HepG2 (cell line): ENCODE measurements around the gene NRL. TPM values are rescaled to one million over a fixed set of nuclear protein-coding genes. Genes with fewer than 3 reads are reported as not detected.

Experiments used
- CHD4 ChIP-seq: fragments of 200-600 bp; sonication (generic); IDR thresholded peaks from 2 replicates; pipeline ENCODE4 v1.7.0; 2017; ENCODE audit warnings: mild to moderate bottlenecking, low read length, borderline replicate concordance
- HIC2 ChIP-seq: sonication (generic); formaldehyde crosslinking; IDR thresholded peaks from 2 replicates; pipeline ENCODE4 v1.9.0; 2022; ENCODE audit warnings: low read depth, missing genetic modification reagents
- HNF4G ChIP-seq, 2 experiments: sonication (generic) in 1 of 2; formaldehyde crosslinking in 1 of 2; IDR thresholded peaks; 2 replicates each; pipeline versions ENCODE4 v1.4.0 to v1.6.1; 2011 to 2020; ENCODE audit warnings: borderline replicate concordance in 2 of 2, low read depth in 2 of 2, mild to moderate bottlenecking in 2 of 2, low read length in 1 of 2, missing genetic modification reagents in 1 of 2, moderate library complexity in 1 of 2
- TAF15 ChIP-seq: fragments of 200-400 bp; formaldehyde crosslinking; IDR thresholded peaks from one replicate; pipeline ENCODE4 v1.6.1; 2018; ENCODE audit warnings: mild to moderate bottlenecking, low read depth, low read length; ENCODE audit not compliant: poor library complexity, severe bottlenecking
- ZBTB4 ChIP-seq: sonication (generic); formaldehyde crosslinking; IDR thresholded peaks from 2 replicates; pipeline ENCODE4 v1.4.0; 2020; ENCODE audit warnings: missing genetic modification reagents, mild to moderate bottlenecking, borderline replicate concordance
- ZNF598 ChIP-seq: sonication (generic); formaldehyde crosslinking; IDR thresholded peaks from 2 replicates; pipeline ENCODE4 v1.5.1; 2020; ENCODE audit warnings: mild to moderate bottlenecking, missing genetic modification reagents, borderline replicate concordance
- polyA plus RNA-seq, 8 experiments: library from polyadenylated mRNA; depleted of rRNA in 3 of 8; stranded (reverse) in 7 of 8; unstranded in 1 of 8; fragments of >200 nt; fragmentation: Illumina TruSeq in 4 of 8; extraction: Trizol in 4 of 8; gene quantifications; 2 replicates each; pipeline versions ENCODE4 v1.2.1 to v1.2.3, GENCODE V29; 2011 to 2016; ENCODE audit warnings: low read depth in 4 of 8, missing spikeins in 1 of 8, mixed read lengths in 1 of 8; ENCODE audit not compliant: insufficient read depth in 1 of 8
- total RNA-seq, 5 experiments: library from RNA; depleted of rRNA; stranded (reverse); fragments of >200 nt; fragmentation: Illumina TruSeq; extraction: Trizol; gene quantifications; 2 replicates each; pipeline ENCODE4 v1.2.3, GENCODE V29; 2016; ENCODE audit warnings: low read depth in 1 of 5
- TF ChIP-seq, protein P1 (sequence below): sonication (generic); formaldehyde crosslinking; IDR thresholded peaks from one replicate; pipeline ENCODE4 v1.5.1; 2020; ENCODE audit warnings: mild to moderate bottlenecking, missing genetic modification reagents; ENCODE audit errors: not compliant biosample characterization
- TF ChIP-seq, protein P2 (sequence below): sonication (generic); formaldehyde crosslinking; conservative IDR thresholded peaks from 2 replicates; pipeline ENCODE4 v1.5.0; 2020; ENCODE audit warnings: missing genetic modification reagents

NRL gene
- total and polyA plus RNA-seq, 2 of the 13 experiments (the other 11 are each of a cell fraction or from before 2014, with no cell fraction given): 2.5 to 4.7 TPM

- TF ChIP-seq, protein P1, sequence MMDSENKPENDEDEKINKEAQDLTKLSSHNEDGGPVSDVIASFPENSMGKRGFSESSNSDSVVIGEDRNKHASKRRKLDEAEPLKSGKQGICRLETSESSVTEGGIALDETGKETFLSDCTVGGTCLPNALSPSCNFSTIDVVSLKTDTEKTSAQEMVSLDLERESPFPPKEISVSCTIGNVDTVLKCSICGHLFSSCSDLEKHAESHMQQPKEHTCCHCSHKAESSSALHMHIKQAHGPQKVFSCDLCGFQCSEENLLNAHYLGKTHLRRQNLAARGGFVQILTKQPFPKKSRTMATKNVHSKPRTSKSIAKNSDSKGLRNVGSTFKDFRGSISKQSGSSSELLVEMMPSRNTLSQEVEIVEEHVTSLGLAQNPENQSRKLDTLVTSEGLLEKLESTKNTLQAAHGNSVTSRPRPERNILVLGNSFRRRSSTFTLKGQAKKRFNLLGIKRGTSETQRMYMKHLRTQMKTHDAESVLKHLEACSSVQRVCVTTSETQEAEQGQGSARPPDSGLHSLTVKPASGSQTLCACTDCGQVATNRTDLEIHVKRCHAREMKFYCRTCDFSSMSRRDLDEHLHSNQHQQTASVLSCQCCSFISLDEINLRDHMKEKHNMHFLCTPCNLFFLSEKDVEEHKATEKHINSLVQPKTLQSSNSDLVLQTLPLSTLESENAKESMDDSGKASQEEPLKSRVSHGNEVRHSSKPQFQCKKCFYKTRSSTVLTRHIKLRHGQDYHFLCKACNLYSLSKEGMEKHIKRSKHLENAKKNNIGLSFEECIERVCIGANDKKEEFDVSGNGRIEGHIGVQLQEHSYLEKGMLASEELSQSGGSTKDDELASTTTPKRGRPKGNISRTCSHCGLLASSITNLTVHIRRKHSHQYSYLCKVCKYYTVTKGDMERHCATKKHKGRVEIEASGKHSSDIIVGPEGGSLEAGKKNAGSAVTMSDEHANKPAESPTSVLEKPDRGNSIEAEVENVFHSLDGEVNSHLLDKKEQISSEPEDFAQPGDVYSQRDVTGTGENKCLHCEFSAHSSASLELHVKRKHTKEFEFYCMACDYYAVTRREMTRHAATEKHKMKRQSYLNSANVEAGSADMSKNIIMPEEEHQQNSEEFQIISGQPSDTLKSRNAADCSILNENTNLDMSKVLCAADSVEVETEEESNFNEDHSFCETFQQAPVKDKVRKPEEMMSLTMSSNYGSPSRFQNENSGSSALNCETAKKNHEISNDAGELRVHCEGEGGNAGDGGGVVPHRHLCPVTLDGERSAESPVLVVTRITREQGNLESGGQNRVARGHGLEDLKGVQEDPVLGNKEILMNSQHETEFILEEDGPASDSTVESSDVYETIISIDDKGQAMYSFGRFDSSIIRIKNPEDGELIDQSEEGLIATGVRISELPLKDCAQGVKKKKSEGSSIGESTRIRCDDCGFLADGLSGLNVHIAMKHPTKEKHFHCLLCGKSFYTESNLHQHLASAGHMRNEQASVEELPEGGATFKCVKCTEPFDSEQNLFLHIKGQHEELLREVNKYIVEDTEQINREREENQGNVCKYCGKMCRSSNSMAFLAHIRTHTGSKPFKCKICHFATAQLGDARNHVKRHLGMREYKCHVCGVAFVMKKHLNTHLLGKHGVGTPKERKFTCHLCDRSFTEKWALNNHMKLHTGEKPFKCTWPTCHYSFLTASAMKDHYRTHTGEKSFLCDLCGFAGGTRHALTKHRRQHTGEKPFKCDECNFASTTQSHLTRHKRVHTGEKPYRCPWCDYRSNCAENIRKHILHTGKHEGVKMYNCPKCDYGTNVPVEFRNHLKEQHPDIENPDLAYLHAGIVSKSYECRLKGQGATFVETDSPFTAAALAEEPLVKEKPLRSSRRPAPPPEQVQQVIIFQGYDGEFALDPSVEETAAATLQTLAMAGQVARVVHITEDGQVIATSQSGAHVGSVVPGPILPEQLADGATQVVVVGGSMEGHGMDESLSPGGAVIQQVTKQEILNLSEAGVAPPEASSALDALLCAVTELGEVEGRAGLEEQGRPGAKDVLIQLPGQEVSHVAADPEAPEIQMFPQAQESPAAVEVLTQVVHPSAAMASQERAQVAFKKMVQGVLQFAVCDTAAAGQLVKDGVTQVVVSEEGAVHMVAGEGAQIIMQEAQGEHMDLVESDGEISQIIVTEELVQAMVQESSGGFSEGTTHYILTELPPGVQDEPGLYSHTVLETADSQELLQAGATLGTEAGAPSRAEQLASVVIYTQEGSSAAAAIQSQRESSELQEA: no peak
- TF ChIP-seq HNF4G (IDR thresholded peaks at IDR 0.05; ENCODE audit: borderline replicate concordance, low read depth, low read length): no peak
- no peak for TF ChIP-seq HNF4G (CRISPR knock-in tag; IDR thresholded peaks at IDR 0.05; ENCODE audit: borderline replicate concordance, low read depth)
- no peak for TF ChIP-seq ZBTB4 (CRISPR knock-in tag)
- TF ChIP-seq HIC2: no peak
- TF ChIP-seq, protein P2, sequence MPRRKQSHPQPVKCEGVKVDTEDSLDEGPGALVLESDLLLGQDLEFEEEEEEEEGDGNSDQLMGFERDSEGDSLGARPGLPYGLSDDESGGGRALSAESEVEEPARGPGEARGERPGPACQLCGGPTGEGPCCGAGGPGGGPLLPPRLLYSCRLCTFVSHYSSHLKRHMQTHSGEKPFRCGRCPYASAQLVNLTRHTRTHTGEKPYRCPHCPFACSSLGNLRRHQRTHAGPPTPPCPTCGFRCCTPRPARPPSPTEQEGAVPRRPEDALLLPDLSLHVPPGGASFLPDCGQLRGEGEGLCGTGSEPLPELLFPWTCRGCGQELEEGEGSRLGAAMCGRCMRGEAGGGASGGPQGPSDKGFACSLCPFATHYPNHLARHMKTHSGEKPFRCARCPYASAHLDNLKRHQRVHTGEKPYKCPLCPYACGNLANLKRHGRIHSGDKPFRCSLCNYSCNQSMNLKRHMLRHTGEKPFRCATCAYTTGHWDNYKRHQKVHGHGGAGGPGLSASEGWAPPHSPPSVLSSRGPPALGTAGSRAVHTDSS (CRISPR knock-in tag): no peak
- TF ChIP-seq ZNF598 (CRISPR knock-in tag): no peak; the same call in 1 of the 2 replicates
- no peak for TF ChIP-seq CHD4
- no peak for TF ChIP-seq TAF15
These were observed 23.9 kb upstream of the NRL start (continued) for GRCh38 chr14:24138396-24139271.
